Stimulated activated CD4-positive, alpha-beta T cell treated with anti-CD3 and anti-CD28 coated beads, TNF-alpha, amount 100 ng/mL, for 1 hour (primary cell): ENCODE results near the gene TRIM31.
A peak's percentile ranks its signal among the peaks of the same experiment; 100 is the strongest.
"Not testable (repeated sequence)": the region's sequence is repeated elsewhere in the genome, so short reads cannot be mapped to it uniquely, and the experiment has no call there.

Source experiments
- DNase-seq, 3 donors: peaks; one replicate each; pipeline ENCODE4 v3.0.0-alpha.2; 2020; ENCODE audit warnings: low read depth in 3 of 3, low spot score in 1 of 3

Gene TRIM31

DNA sequence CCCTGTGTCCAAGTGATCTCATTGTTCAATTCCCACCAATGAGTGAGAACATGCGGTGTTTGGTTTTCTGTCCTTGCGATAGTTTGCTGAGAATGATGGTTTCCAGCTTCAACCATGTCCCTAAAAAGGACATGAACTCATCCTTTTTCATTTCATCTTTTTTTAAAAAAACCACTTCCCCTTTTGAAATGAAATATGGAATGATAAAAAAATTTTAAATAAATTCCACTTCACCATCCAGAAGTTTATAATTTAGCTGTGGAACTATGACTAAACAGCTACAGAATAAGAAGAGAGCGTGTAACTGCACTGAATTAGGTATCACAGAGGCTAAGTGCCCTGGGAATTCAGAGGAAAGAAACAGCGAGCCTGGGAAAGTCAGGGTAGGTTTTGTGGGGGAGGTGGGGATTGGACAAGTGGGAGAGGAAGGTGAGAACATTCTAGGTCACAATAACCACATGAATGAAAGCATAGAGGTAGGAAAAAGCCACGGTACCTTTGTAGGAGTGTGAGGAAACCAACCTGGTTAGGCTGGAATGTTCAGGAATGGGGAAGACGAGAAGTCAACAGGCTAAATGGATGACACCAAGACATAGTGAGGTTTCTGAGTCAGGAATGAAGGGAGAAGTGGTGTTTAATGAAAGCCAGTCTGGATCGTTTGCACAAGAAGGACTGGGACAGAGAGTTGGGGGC is 37.1 kb upstream of the TRIM31 start:
- no peak for DNase-seq

DNA sequence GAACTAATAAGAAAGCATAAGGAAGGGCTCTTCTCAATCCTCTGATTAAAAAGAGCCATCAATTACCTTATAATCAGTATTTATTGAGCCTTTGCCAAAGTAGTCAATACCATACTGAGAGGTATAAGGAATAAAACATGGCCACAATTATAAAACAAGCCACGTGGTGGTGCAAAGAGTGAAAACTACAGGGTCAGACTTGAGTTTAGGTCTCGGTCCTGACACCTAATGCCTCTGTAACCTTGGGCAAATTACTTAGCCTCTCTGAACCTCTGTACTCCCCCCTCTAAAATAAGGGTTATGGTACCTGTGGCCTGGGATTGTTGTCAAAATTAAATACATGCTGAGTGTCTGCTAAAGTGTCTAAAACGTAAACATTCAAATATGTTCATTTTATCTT is 36.3 kb upstream of the TRIM31 start:
- DNase-seq, result no peak

GRCh38 chr6:30147096-30147495 is 34.2 kb upstream of the TRIM31 start:
- DNase-seq, result no peak

DNA sequence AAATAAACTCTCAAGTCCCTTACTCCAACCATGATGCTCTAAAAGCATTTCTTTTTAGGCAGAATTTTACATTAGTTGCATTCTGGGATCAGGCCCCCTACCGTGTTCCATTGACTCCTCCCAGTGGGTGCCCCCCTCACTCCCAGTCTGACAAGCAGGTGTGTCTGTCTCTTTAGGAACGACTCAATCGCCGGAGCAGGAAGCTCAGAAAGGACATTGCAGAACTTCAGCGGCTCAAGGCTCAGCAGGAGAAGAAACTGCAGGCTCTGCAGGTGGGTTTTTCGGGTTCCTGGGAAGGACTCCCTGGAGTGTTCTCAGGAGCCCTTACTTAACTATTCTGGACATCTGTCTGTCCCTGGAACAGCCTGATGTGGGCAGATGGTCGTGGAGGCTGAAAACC is 32.9 kb upstream of the TRIM31 start:
- no peak for DNase-seq

DNA sequence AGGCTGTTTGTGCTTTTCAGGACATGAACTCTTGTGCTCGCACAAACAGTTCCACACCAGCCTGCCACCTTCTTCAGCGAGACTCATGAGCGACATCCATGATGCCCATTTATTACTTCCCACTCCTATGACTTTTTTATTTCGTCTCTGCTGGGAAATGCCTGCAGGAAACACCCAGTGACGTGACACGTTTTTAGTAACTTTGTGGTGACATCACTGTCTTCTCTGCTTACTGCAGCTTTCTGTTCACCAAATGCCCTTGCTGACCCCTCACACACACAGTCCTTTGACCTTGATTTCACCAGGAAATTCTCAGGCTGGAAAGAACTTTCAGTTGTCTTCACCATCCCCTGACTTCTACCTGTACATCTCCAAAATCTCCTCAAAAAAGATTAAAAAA is 31.9 kb upstream of the TRIM31 start:
- DNase-seq, result no peak

DNA sequence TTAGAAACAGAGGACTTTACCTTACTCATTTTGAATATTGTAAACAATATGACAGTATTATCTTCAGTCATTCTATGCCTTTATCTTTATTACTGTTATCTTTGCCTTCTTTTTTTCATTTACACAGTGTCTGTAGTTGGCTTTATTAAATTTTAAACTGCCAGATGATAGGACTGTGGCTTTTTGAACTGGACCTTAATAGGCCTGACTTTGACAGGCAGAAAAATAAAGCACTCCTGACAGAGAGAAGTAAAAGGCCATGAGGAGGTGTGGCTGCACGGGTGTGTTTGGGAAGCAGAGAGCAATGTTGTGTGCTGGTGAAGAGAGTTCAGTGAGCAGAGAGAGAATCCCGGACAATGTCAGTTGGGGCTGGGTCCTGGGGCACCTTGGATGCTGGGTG is 30.9 kb upstream of the TRIM31 start:
- no peak for DNase-seq

GRCh38 chr6:30142665-30143064 is 29.8 kb upstream of the TRIM31 start:
- DNase-seq, result no peak

DNA sequence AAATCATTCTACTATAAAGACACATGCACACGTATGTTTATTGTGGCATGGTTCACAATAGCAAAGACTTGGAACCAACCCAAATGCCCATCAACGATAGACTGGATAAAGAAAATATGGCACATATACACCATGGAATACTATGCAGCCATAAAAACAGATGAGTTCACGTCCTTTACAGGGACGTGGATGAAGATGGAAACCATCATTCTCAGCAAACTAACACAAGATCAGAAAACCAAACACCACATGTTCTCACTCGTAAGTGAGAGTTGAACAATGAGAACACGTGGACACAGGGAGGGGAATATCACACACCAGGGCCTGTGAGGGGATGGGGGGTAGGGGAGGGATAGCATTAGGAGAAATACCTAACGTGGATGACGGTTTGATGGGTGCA is 27.4 kb upstream of the TRIM31 start:
- DNase-seq, result not testable (repeated sequence)

GRCh38 chr6:30136570-30137286 is 23.8 kb upstream of the TRIM31 start:
- DNase-seq, result no peak

GRCh38 chr6:30135757-30136156 is 22.9 kb upstream of the TRIM31 start, which contains the start of gene TRIM40:
Gene TRIM40, plus strand, starts transcription at chr6:30136140. Its CDS starts 897 bp downstream, at chr6:30137037.
- DNase-seq, result no peak

GRCh38 chr6:30135147-30135546 is 22.3 kb upstream of the TRIM31 start:
- DNase-seq, result no peak

- DNase-seq, result no peak
Measured at GRCh38 chr6:30131947-30132497, 19.1 kb upstream of the TRIM31 start.

GRCh38 chr6:30130887-30131862 is 18.3 kb upstream of the TRIM31 start:
- DNase-seq, result peak; percentile 16 to 48 (median 43)

DNA sequence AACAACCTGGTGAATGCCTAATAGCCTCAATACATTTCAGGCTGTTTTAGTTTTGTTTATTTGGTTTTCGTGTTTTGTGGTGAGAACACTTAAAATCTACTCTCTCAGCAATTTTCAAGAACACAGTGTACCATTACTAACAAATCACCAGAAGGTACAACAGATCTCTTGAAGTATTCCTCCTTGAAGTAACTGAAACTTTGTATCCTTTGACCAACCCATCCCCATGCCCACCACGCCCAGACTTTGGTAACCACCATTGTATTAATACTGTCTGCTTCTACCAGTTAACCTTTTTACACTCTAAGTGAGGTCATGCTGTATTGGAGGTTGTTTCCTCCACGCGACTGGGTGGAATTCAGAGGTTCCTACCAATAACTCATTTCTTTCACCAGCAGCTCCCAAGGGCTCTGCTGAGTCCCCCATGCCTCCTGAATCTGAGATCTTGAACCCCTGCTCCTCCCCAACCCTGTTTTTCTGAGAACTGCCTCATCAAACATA is 17.3 kb upstream of the TRIM31 start:
- no peak for DNase-seq

GRCh38 chr6:30129265-30130178 is 16.6 kb upstream of the TRIM31 start:
- DNase-seq, result no peak

DNA sequence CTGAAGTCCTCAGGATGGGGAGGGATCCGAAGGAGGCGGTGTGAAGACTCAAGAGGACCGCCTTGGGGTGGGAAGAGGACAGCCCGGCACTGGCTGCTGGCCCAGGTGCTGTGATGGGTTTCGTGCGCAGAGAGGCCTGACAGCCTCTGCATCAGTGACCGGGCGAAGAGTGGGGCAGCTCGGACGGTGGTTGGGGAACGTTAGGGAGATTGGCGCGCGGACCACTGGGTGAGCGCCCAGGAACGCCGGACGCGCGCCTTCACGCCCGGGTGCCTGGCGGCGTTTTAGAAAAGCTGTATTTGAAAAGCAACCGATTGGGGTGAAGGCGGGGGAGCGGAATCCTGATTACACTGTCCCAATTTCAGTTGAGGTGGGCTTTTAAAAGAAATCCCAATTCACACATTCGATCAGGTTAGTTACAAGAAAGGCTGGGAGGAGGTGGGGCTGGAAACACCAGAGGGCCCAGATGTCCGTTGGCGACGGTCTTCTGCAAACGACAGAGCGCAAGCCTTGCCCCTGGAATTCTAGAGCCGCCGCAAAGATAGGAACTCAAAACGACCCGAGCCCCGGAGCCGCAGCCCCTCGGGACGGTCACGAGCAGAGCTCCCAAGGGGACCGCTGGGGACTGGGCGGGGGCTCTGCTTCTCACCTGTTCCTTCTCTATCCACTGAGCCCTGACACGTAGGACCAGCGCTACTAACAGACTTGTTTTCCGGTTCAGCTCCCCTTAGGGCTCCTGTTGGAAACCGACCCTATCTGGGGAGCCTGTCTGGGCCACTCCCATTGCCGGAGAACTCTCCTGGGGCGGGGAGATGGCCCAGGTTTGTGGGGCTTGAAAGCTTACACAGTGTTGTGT is 14.6 kb upstream of the TRIM31 start:
- DNase-seq, result no peak

DNA sequence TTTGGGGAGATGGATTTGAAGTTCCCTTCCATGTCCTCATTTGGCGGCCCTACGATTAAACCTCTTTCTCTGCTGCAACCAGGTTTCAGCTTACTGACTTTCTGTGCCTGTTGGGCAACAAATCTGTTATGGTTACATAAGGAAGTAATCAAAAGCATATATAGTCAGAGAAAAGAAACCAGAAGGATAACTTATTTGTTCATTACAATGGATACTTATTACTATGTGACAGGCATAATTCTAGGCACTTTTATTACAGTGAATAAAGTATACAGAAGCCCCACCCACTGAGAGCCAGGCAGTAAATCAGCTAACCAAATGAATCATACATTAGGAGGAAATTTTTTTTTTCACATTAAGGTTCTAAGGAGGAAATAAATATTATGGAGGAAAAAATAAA is 9.6 kb upstream of the TRIM31 start:
- no peak for DNase-seq

DNA sequence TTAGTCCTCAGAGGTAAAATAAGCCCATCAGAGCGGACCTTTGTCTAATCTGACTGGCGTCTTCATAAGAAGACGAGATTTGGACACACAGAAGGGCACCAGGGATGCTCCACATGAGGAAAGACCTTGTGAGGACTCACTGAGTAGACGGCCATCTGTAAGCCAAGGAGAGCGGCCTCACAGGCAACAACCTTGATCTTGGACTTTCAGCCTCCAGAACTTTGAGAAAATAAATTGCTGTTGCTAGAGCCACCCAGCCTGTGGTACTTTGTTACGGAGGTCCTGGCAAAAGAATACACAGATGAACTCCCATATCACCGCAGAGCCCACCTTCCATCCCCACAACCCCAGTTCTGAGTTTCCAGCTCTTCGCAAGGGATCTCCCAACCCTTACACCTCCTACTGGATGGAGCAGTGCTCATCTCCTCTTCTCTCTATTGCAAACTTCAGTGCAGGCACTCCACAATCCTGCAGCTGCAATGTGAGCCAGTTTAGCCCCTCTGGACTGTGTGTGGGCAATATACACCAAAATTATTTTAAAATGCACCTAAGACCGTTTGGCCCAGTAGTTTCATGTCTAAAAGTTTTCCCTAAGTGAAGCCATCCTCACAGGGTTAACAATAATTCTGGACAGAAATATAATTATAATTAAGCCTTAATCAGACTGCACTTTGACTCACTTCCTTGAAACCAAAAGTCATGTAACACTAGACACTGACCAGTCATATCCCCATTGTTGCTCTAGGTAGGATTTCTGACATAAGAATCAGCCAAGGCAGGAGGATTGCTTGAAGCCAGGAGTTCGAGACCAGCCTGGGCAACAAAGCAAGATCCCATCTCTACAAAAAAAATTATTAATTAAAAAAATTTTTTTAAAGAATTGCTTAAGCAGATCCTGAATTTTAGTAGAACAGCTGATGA is 8.8 kb upstream of the TRIM31 start:
- DNase-seq, result no peak
